Measurements from ENCODE around the gene SLC2A9. TPM values are rescaled to one million over a fixed set of nuclear protein-coding genes. Genes with fewer than 3 reads are reported as not detected.

SLC2A9 gene
- total and polyA plus RNA-seq, 9 donors = 1.2 to 10.1 (median 4.8) TPM

GRCh38 chr4:9970399-9971011 is 50.8 kb downstream of the SLC2A9 start:
- Histone ChIP-seq H3K27me3 (no peaks in the 10 kb centered on the region), H3K36me3 (no peaks in the 10 kb centered on the region), H3K27ac (no peak overlapping the region), H3K4me1 (ENCODE audit: insufficient read depth) (no peaks in the 10 kb centered on the region), H3K4me3 (no peak overlapping the region), H3K9me3 (no peaks in the 10 kb centered on the region)
- TF ChIP-seq CTCF (IDR thresholded peaks at IDR 0.05) (no peak), POLR2A (IDR thresholded peaks at IDR 0.05) (no peak)
- intact Hi-C loops (cut with DNase I) = no loop called here
- WGBS, 3 donors = 82 to 98% (median 90%) methylated on average over 6 of the region's 6 CpGs
- no peak for DNase-seq

GRCh38 chr4:9969526-9970398 is 51.5 kb downstream of the SLC2A9 start:
- Histone ChIP-seq H3K27me3 (no peaks in the 10 kb centered on the region), H3K9me3 (no peaks in the 10 kb centered on the region), H3K36me3 (no peaks in the 10 kb centered on the region), H3K27ac (no peak overlapping the region), H3K4me1 (ENCODE audit: insufficient read depth) (no peaks in the 10 kb centered on the region), H3K4me3 (no peak overlapping the region)
- intact Hi-C loops (cut with DNase I) = no loop called here
- WGBS, 3 donors = 89 to 97% (median 91%) methylated on average over 7 of the region's 7 CpGs
- TF ChIP-seq POLR2A (IDR thresholded peaks at IDR 0.05) (no peak), EP300 (IDR thresholded peaks at IDR 0.05) (no peak), CTCF (IDR thresholded peaks at IDR 0.05) (no peak)
- DNase-seq = no peak

- Histone ChIP-seq H3K27ac (no peak overlapping the region), H3K4me3 (no peak overlapping the region), H3K9me3 (no peaks in the 10 kb centered on the region), H3K27me3 (no peaks in the 10 kb centered on the region), H3K36me3 (no peaks in the 10 kb centered on the region), H3K4me1 (ENCODE audit: insufficient read depth) (no peaks in the 10 kb centered on the region)
- no peak for DNase-seq
- no peak for TF ChIP-seq POLR2A (IDR thresholded peaks at IDR 0.05)
- TF ChIP-seq EP300 (IDR thresholded peaks at IDR 0.05) = no peak
- TF ChIP-seq CTCF (IDR thresholded peaks at IDR 0.05) = no peak
- intact Hi-C loops (cut with DNase I) = no loop called here
These were observed 52.8 kb downstream of the SLC2A9 start for GRCh38 chr4:9968472-9968871.

GRCh38 chr4:9964879-9965278 is 56.4 kb downstream of the SLC2A9 start:
- Histone ChIP-seq H3K4me1 (ENCODE audit: insufficient read depth) (no peaks in the 10 kb centered on the region), H3K27me3 (no peaks in the 10 kb centered on the region), H3K4me3 (no peak overlapping the region), H3K9me3 (no peaks in the 10 kb centered on the region), H3K27ac (no peak overlapping the region), H3K36me3 (no peaks in the 10 kb centered on the region)
- WGBS, 3 donors = 87 to 91% (median 87%) methylated on average over 7 of the region's 7 CpGs
- TF ChIP-seq CTCF (IDR thresholded peaks at IDR 0.05) (no peak), POLR2A (IDR thresholded peaks at IDR 0.05) (no peak), EP300 (IDR thresholded peaks at IDR 0.05) (no peak)
- intact Hi-C loops (cut with DNase I) = no loop called here
- DNase-seq = no peak
